HG03196 (cell line): ENCODE measurements around the gene RRP8.

ENCODE experiments used
- ATAC-seq: cut with Tn5 transposase; IDR thresholded peaks from one replicate; pipeline ENCODE4 v1.9.1; 2021; ENCODE audit not compliant: unreplicated experiment

The RRP8 gene

GRCh38 chr11:6633422-6634408 is 30.3 kb upstream of the RRP8 start:
- no peak for ATAC-seq

- ATAC-seq, result no peak
Measured at GRCh38 chr11:6632116-6633073, 29.0 kb upstream of the RRP8 start.

- no peak for ATAC-seq
Measured at GRCh38 chr11:6631361-6631890, 28.0 kb upstream of the RRP8 start.

GRCh38 chr11:6630632-6631291 is 27.3 kb upstream of the RRP8 start:
- no peak for ATAC-seq

- no peak for ATAC-seq
Measured at GRCh38 chr11:6629892-6630631, 26.6 kb upstream of the RRP8 start.

- ATAC-seq, result no peak
Measured at GRCh38 chr11:6629573-6629891, 26.1 kb upstream of the RRP8 start.

- ATAC-seq, result no peak
Measured at GRCh38 chr11:6628526-6628925, 25.1 kb upstream of the RRP8 start.

- peak; percentile 49 for ATAC-seq
Measured at GRCh38 chr11:6627762-6628241, 24.4 kb upstream of the RRP8 start.

GRCh38 chr11:6626971-6627761 is 23.8 kb upstream of the RRP8 start:
- no peak for ATAC-seq

GRCh38 chr11:6625832-6626420 is 22.5 kb upstream of the RRP8 start:
- ATAC-seq, result no peak

- ATAC-seq, result no peak
Measured at GRCh38 chr11:6625156-6625831, 21.9 kb upstream of the RRP8 start.

GRCh38 chr11:6623391-6624363 is 20.3 kb upstream of the RRP8 start:
- ATAC-seq, result no peak

GRCh38 chr11:6622261-6623171 is 19.1 kb upstream of the RRP8 start:
- ATAC-seq, result no peak

- no peak for ATAC-seq
Measured at GRCh38 chr11:6621711-6622211, 18.3 kb upstream of the RRP8 start.

GRCh38 chr11:6620636-6621035 is 17.2 kb upstream of the RRP8 start:
- no peak for ATAC-seq
